NCI-H748 (cell line): ENCODE measurements around the gene LRRC18.

ENCODE experiments used
- DNase-seq: peaks from one replicate; lab custom pipeline; 2025; ENCODE audit not compliant: unreplicated experiment; lab: John Stamatoyannopoulos, UW

Gene LRRC18

GRCh38 chr10:48884179-48885045 lies 55.2 kb downstream of the LRRC18 start:
- DNase-seq = no peak

DNA sequence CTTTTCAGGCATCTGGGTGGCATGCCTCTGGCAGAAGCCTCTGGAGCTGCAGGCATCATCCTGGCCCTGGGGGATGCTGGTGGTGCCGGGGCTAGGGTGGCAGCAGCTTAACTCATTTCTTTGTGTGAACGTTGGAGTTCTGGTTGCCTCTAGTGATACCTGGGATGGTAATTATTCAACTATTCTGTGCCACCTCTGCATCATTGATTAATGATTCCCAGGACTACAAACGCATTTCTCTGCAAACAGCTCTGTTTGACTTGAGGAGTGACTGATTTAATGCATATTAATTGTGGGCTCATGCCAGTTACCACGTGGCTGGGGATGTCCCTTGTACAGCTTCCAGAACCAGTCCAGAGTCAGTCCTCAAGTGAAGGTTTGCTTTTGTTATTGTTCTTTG lies 55.9 kb downstream of the LRRC18 start:
- no peak for DNase-seq

GRCh38 chr10:48882881-48883280 lies 56.8 kb downstream of the LRRC18 start:
- DNase-seq = no peak

DNA sequence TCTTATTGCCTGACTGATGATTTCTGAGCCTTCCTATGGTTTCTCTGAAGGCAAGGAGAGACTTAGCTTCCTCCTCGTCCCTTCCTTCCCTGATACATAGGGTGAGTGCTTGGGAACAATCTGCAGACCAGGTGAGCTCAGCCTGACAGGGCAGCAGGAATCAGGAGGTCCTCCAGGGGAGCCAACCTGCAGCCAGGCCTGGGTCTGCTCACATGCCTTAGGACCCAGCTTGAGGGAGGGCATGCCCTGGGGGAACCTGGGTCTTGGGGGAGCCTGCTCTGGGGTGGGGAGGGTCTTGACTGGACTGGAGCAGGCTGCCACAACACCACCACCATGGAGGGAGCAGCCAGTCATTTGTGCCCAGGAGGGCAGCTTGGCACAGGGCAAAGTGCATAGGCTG lies 57.7 kb downstream of the LRRC18 start:
- DNase-seq = no peak

DNA sequence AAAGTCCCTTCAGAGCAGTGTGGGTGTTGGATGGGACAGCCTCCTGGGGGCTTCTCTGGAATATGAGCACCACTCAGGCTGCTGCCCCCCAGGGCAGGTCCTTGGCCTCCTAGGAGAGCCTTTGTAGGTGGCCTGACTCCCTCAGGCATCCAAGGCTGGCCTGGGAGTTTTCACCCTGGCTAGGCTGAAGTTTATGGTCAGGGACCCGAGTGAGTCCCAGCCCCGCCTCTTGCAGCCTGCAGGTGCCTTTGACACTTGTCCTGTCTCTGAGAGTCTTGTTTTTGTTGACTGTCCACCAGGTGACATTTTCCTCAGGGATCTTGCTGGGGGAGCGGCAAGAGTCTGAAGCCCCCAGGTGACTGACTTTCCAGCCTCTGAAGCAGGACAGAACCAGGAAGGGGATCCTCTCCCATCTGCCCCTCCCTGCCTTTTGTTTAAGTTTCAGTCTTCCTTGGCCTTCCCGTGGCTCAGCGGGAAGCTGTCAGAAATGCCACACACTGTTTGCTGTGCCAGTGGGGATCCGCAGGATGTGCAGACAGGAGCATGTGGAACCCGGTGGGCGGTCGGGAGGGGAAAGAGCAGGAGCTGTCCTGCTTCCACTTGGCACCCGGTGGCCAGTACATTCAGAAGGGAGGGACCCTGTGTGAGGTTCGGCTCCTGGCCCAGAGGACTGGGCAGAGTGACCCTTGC lies 59.5 kb downstream of the LRRC18 start:
- DNase-seq = peak; percentile 31

- no peak for DNase-seq
Observed at GRCh38 chr10:48879451-48879850, 60.2 kb downstream of the LRRC18 start.

DNA sequence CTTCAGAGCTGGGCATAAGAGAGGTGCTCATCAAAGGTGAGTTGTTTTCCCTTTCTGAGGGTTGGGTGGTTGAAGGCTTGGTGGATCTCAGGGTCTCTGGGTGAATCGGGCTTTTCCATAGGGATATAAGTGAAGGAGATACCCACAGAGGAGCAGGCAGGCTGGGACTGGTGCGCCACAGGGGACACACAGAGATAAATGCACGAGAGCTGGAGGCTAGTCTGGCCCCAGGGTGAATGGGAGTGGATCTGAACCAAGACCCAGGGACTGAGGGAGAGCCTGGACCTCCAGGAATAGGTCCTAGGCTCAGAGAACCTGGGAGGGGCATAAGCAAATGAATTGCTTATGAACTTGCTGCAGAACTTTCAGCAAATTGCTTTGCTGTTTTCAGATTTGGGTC lies 61.5 kb downstream of the LRRC18 start:
- DNase-seq = no peak

- DNase-seq = no peak
Observed at GRCh38 chr10:48872234-48872633, 67.4 kb downstream of the LRRC18 start.
